ENCODE data around the gene BCAP31. TPM values are rescaled to one million over a fixed set of nuclear protein-coding genes. Genes with fewer than 3 reads are reported as not detected.

The BCAP31 gene
- total RNA-seq, 1 donor from 2014 or later, result 219 TPM

GRCh38 chrX:153704021-153704526 is 20.1 kb downstream of the BCAP31 start:
- H3K4me3 ChIP-seq, result no peak overlapping the region
- H3K27me3 ChIP-seq (ENCODE audit: low read depth), result no peaks in the 10 kb centered on the region
- H3K36me3 ChIP-seq, result peaks cover 34% of the 10 kb centered on the region
- no peak for ATAC-seq
- DNase-seq, result no peak
- intact Hi-C loops (cut with DNase I), result no loop called here
- TF ChIP-seq, protein P1, sequence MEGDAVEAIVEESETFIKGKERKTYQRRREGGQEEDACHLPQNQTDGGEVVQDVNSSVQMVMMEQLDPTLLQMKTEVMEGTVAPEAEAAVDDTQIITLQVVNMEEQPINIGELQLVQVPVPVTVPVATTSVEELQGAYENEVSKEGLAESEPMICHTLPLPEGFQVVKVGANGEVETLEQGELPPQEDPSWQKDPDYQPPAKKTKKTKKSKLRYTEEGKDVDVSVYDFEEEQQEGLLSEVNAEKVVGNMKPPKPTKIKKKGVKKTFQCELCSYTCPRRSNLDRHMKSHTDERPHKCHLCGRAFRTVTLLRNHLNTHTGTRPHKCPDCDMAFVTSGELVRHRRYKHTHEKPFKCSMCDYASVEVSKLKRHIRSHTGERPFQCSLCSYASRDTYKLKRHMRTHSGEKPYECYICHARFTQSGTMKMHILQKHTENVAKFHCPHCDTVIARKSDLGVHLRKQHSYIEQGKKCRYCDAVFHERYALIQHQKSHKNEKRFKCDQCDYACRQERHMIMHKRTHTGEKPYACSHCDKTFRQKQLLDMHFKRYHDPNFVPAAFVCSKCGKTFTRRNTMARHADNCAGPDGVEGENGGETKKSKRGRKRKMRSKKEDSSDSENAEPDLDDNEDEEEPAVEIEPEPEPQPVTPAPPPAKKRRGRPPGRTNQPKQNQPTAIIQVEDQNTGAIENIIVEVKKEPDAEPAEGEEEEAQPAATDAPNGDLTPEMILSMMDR (IDR thresholded peaks at IDR 0.05), result no peak
- H3K9me3 ChIP-seq, result no peaks in the 10 kb centered on the region
- no peaks in the 10 kb centered on the region for H3K4me1 ChIP-seq
- H3K27ac ChIP-seq, result no peak overlapping the region

- Histone ChIP-seq H3K36me3 (peaks cover 34% of the 10 kb centered on the region), H3K4me3 (no peak overlapping the region), H3K27ac (no peak overlapping the region), H3K27me3 (ENCODE audit: low read depth) (no peaks in the 10 kb centered on the region), H3K9me3 (no peaks in the 10 kb centered on the region), H3K4me1 (no peaks in the 10 kb centered on the region)
- intact Hi-C loops (cut with DNase I), result no loop called here
- DNase-seq (peak; percentile 58), ATAC-seq (peak; percentile 20 to 66)
- TF ChIP-seq, protein P1 (IDR thresholded peaks at IDR 0.05), result no peak
These were observed 21.2 kb downstream of the BCAP31 start for GRCh38 chrX:153703036-153703370.

DNA sequence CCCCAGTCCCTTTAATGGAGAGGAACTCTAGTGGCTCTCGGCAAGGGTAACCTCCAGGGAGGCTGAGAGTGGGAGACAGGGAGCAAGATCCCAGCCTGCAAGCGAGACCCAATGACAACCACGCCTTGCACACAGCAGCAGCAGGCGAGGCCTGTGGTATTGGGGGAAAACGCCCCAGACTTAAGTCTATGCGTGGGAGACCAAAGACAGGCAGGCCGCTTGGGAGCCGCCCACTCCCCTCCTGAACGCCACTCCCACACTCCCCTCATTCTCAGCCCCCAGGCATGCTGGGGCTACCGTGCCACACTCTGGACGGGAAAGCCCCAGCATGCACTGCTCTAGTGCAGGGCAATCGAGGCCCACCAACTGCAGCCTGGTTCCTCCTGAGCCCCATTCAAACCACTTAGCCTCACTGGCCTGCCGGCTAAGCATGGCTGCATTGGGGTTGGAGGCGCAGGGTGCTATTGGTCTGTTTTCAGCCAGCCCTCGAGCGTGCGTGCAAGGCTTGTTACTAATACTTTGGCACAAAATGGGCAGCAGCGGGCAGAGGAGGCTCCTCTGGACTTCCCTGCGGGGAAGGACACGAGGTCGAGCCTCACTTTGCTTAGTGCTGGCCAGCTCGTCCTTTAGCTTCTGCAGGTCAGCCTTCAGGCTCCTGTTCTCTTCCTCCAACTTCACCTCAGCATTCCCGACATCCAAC is 21.7 kb downstream of the BCAP31 start:
- no peak overlapping the region for H3K27ac ChIP-seq
- no peak overlapping the region for H3K4me3 ChIP-seq
- ATAC-seq (no peak), DNase-seq (no peak)
- intact Hi-C loops (cut with DNase I), result no loop called here
- H3K9me3 ChIP-seq, result no peaks in the 10 kb centered on the region
- peaks cover 34% of the 10 kb centered on the region for H3K36me3 ChIP-seq
- no peaks in the 10 kb centered on the region for H3K4me1 ChIP-seq
- TF ChIP-seq, protein P1 (IDR thresholded peaks at IDR 0.05), result no peak
- no peaks in the 10 kb centered on the region for H3K27me3 ChIP-seq (ENCODE audit: low read depth)

GRCh38 chrX:153701706-153702105 is 22.5 kb downstream of the BCAP31 start:
- no peaks in the 10 kb centered on the region for H3K4me1 ChIP-seq
- intact Hi-C loops (cut with DNase I), result no loop called here
- no peaks in the 10 kb centered on the region for H3K9me3 ChIP-seq
- H3K36me3 ChIP-seq, result peaks cover 34% of the 10 kb centered on the region
- no peak overlapping the region for H3K27ac ChIP-seq
- no peaks in the 10 kb centered on the region for H3K27me3 ChIP-seq (ENCODE audit: low read depth)
- no peak overlapping the region for H3K4me3 ChIP-seq
- TF ChIP-seq, protein P1 (IDR thresholded peaks at IDR 0.05), result no peak
- DNase-seq, result no peak
- no peak for ATAC-seq

- Histone ChIP-seq H3K36me3 (peaks cover 34% of the 10 kb centered on the region), H3K4me1 (no peaks in the 10 kb centered on the region), H3K27me3 (ENCODE audit: low read depth) (no peaks in the 10 kb centered on the region), H3K4me3 (no peak overlapping the region), H3K27ac (no peak overlapping the region), H3K9me3 (no peaks in the 10 kb centered on the region)
- intact Hi-C loops (cut with DNase I), result no loop called here
- TF ChIP-seq, protein P1 (IDR thresholded peaks at IDR 0.05), result no peak
- DNase-seq, result no peak
- ATAC-seq, result no peak
These were observed 23.2 kb downstream of the BCAP31 start for GRCh38 chrX:153700967-153701366.
